KMS-11 (cell line): ENCODE measurements around the gene FAM107B.
"Not testable (repeated sequence)": the region's sequence is repeated elsewhere in the genome, so short reads cannot be mapped to it uniquely, and the experiment has no call there.

ENCODE experiments used
- H2AFZ ChIP-seq: fragments of 200-600 bp; sonication (generic); 2 replicates; pipeline ENCODE4 v1.6.1; 2016; ENCODE audit warnings: antibody characterized with exemption, mixed run types, low read depth
- H3K27ac ChIP-seq: fragments of 200-600 bp; sonication (generic); 2 replicates; pipeline ENCODE4 v1.6.1; 2016; ENCODE audit warnings: mild to moderate bottlenecking, mixed run types
- H3K27me3 ChIP-seq: fragments of 200-600 bp; sonication (generic); 2 replicates; pipeline ENCODE4 v1.6.1; 2017; ENCODE audit warnings: mild to moderate bottlenecking, low read depth, mixed run types, moderate library complexity; ENCODE audit not compliant: insufficient read depth
- H3K36me3 ChIP-seq: fragments of 200-600 bp; sonication (generic); 2 replicates; pipeline ENCODE4 v1.6.1; 2017; ENCODE audit warnings: mild to moderate bottlenecking, mixed run types; ENCODE audit not compliant: insufficient read depth
- H3K4me1 ChIP-seq: fragments of 200-600 bp; sonication (generic); 2 replicates; pipeline ENCODE4 v1.6.1; 2016; ENCODE audit warnings: mild to moderate bottlenecking, low read depth, mixed run types; ENCODE audit not compliant: poor library complexity, severe bottlenecking
- H3K4me2 ChIP-seq: fragments of 200-600 bp; sonication (generic); 2 replicates; pipeline ENCODE4 v1.7.0; 2016; ENCODE audit warnings: mild to moderate bottlenecking, mixed run types
- H3K4me3 ChIP-seq: fragments of 200-600 bp; sonication (generic); IDR thresholded peaks from 2 replicates; pipeline ENCODE4 v1.6.1; 2017; ENCODE audit warnings: low read depth, low read length, mixed read lengths; ENCODE audit not compliant: insufficient read depth
- H3K79me2 ChIP-seq: fragments of 200-600 bp; sonication (generic); 2 replicates; pipeline ENCODE4 v1.6.1; 2016; ENCODE audit warnings: low read depth, mixed run types; ENCODE audit not compliant: insufficient read depth
- H3K9ac ChIP-seq: fragments of 200-600 bp; sonication (generic); 2 replicates; pipeline ENCODE4 v1.6.1; 2016; ENCODE audit warnings: mild to moderate bottlenecking, mixed run types
- H4K20me1 ChIP-seq: fragments of 200-600 bp; sonication (generic); 2 replicates; pipeline ENCODE4 v1.6.1; 2016; ENCODE audit warnings: mild to moderate bottlenecking, mixed run types; ENCODE audit not compliant: insufficient read depth
- CTCF ChIP-seq: fragments of 200-600 bp; sonication (generic); conservative IDR thresholded peaks from 2 replicates; pipeline ENCODE4 v1.6.1; 2017; ENCODE audit warnings: low read depth, mild to moderate bottlenecking, antibody characterized with exemption, low read length, moderate library complexity, mixed read lengths

The FAM107B gene

GRCh38 chr10:14664345-14664744, 110.4 kb downstream of the FAM107B start:
- Histone ChIP-seq H3K4me3 (no peak overlapping the region), H3K4me1 (peaks cover 17% of the 10 kb centered on the region), H3K27ac (no peak overlapping the region), H2AFZ (no peak overlapping the region), H3K4me2 (no peak overlapping the region), H4K20me1 (no peaks in the 10 kb centered on the region), H3K36me3 (no peaks in the 10 kb centered on the region), H3K79me2 (no peaks in the 10 kb centered on the region), H3K9ac (no peak overlapping the region), H3K27me3 (no peaks in the 10 kb centered on the region)
- no peak for TF ChIP-seq CTCF

DNA sequence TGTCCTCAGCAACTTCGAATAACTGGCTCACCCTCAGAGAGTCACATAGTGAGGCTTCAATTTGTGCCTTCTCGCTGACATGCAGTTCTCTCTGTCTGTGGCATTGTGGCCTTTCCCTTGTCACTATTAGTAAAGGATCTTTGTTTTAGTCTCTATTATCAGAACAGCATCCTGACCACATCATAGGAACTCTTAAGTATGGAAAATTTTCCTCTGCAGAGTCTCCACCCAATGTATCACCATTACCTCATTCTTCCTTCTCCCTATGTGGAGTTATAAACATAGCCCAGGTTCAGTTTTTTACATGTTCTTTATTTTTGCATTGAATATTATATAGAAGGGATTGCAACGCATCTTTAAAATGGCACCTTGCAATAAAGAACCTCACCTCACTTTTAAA, 112.9 kb downstream of the FAM107B start:
- no peak overlapping the region for H3K4me3 ChIP-seq
- no peaks in the 10 kb centered on the region for H3K27me3 ChIP-seq
- no peak overlapping the region for H3K27ac ChIP-seq
- H3K4me2 ChIP-seq = no peak overlapping the region
- no peaks in the 10 kb centered on the region for H4K20me1 ChIP-seq
- no peaks in the 10 kb centered on the region for H3K79me2 ChIP-seq
- H3K36me3 ChIP-seq = no peaks in the 10 kb centered on the region
- peaks cover 21% of the 10 kb centered on the region for H3K4me1 ChIP-seq
- TF ChIP-seq CTCF = no peak
- H2AFZ ChIP-seq = no peak overlapping the region
- H3K9ac ChIP-seq = no peak overlapping the region

DNA sequence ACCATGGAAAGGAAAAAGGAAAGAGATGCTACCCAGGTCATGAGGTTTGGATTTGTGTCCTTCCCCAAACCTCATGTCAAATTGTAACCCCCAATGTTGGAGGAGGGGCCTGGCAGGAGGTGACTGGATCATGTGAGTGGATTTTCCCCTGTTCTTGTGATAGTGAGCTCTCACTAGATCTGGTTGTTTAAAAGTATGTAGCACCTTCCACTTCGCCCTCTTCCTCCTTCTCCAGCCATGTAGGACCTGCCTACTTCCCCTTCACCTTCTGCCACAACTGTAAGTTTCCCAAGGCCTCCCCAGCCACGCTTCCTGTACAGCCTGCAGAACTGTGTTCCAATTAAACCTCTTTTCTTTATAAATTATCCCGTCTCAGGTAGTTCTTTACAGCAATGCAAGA, 113.9 kb downstream of the FAM107B start:
- H3K79me2 ChIP-seq = no peaks in the 10 kb centered on the region
- peaks cover 21% of the 10 kb centered on the region for H3K4me1 ChIP-seq
- TF ChIP-seq CTCF = no peak
- H3K27me3 ChIP-seq = no peaks in the 10 kb centered on the region
- H3K4me2 ChIP-seq = peak overlapping the region; percentile 80; the same call in 1 of the 2 replicates
- no peak overlapping the region for H3K27ac ChIP-seq
- no peaks in the 10 kb centered on the region for H3K36me3 ChIP-seq
- no peak overlapping the region for H2AFZ ChIP-seq
- no peak overlapping the region for H3K9ac ChIP-seq
- H4K20me1 ChIP-seq = no peaks in the 10 kb centered on the region
- H3K4me3 ChIP-seq = no peak overlapping the region

DNA sequence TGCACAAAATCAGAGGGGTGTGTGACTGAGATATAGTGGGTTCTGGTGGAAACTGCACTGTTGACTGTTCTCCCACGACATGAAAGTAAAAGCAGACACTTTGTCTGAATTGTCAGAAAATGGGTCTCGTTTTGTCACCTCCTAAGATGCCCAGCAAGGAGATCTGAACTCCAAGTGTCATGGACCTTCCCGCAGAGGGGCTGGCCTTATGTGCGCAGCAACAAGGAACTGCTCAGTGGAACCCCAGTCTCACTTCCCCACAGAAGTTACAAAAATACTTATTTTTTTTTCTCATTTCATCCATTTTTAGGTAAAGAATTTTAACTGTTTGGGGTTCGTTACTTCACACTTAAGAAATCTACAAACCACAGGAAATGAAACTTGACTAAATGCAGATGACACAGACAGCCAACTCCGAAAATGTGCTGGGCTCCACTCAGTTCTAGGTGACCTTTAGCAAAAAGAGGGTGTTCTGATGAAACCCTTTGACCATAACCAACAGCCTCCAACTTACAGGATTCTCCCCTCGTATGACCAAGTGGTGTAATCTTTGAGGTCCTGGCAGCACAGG, 115.0 kb downstream of the FAM107B start:
- no peak overlapping the region for H3K9ac ChIP-seq
- H2AFZ ChIP-seq = peak overlapping the region; percentile 32

DNA sequence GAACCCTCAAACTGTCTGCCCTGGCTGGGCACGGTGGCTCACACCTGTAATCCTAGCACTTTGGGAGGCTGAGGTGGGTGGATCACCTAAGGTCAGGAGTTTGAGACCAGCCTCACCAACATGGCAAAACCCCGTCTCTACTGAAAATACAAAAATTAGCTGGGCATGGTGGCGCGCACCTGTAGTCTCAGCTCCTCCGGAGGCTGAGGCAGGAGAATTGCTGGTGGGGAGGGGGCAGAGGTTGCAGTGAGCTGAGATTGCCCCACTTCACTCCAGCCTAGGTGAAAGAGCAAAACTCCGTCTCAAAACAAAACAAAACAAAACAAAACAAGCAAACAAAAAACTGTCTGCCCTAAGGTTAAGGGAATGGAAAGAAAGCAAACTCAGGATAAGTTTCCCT, 115.6 kb downstream of the FAM107B start:
- Histone ChIP-seq H3K4me1 (peaks cover 21% of the 10 kb centered on the region), H3K4me2 (peak overlapping the region; percentile 80; the same call in 1 of the 2 replicates), H2AFZ (peak overlapping the region; percentile 32; the same call in 1 of the 2 replicates), H3K27ac (peak overlapping the region; percentile 20; the same call in 1 of the 2 replicates)
- H3K27me3 ChIP-seq, H4K20me1 ChIP-seq, H3K79me2 ChIP-seq, H3K9ac ChIP-seq, H3K36me3 ChIP-seq, H3K4me3 ChIP-seq: not testable (repeated sequence)

More for the DNA sequence above, 115.0 kb downstream of the FAM107B start:
- H4K20me1 ChIP-seq = no peaks in the 10 kb centered on the region
- no peaks in the 10 kb centered on the region for H3K79me2 ChIP-seq
- H3K36me3 ChIP-seq = no peaks in the 10 kb centered on the region
- H3K27me3 ChIP-seq = no peaks in the 10 kb centered on the region
- peak overlapping the region; percentile 80 for H3K4me2 ChIP-seq
- peak overlapping the region; percentile 20; the same call in 1 of the 2 replicates for H3K27ac ChIP-seq
- TF ChIP-seq CTCF = no peak
- H3K4me1 ChIP-seq = peaks cover 21% of the 10 kb centered on the region
- no peak overlapping the region for H3K4me3 ChIP-seq
